H1 (cell line): ENCODE data around the gene ABHD16A. TPM values are rescaled to one million over a fixed set of nuclear protein-coding genes. Genes with fewer than 3 reads are reported as not detected.

Source experiments
- PHF8 ChIP-seq: fragments of 200-600 bp; sonication (generic); conservative IDR thresholded peaks from 2 replicates; pipeline ENCODE4 v1.7.1; 2012; ENCODE audit warnings: low read depth, mild to moderate bottlenecking, inconsistent platforms, low read length, moderate library complexity
- RFX5 ChIP-seq: IDR thresholded peaks from 2 replicates; pipeline ENCODE4 v1.6.1; 2011; ENCODE audit warnings: low read depth, low read length, improper control_type of control experiment, borderline replicate concordance
- TCF12 ChIP-seq: IDR thresholded peaks from 2 replicates; pipeline ENCODE4 v1.6.1; 2011; ENCODE audit warnings: low read depth, mild to moderate bottlenecking, low read length
- polyA plus RNA-seq, 7 experiments: library from polyadenylated mRNA; depleted of rRNA in 3 of 7; stranded (reverse) in 5 of 7; unstranded in 2 of 7; fragments of >200 nt in 5 of 7; fragments of 200-250 nt in 2 of 7; gene quantifications; 1 replicate in 5 of 7; 2 replicates in 1 of 7; 4 replicates in 1 of 7; pipeline versions ENCODE4 v1.2.1 to v1.2.3, GENCODE V29; 2011 to 2013; ENCODE audit warnings: missing spikeins in 2 of 7, mixed read lengths in 2 of 7
- total RNA-seq: library from RNA; stranded (reverse); fragmentation: NEBNext Ultra II Directional; extraction: Animal tissue kit (Norgen Biotek cat#: 25700); gene quantifications from 2 replicates; pipeline ENCODE4 v1.2.1, GENCODE V29; 2021
- TF ChIP-seq, protein P1 (sequence below): fragments of 300-600 bp; sonication (generic); IDR thresholded peaks from 2 replicates; pipeline ENCODE4 v1.7.1; 2012; ENCODE audit warnings: low read length, moderate library complexity, mild to moderate bottlenecking, inconsistent platforms; ENCODE audit not compliant: insufficient replicate concordance

The ABHD16A gene
- total and polyA plus RNA-seq, 2 of the 8 experiments (the other 6 are each of a cell fraction or from before 2014, with no cell fraction given): 32.9 to 40.2 TPM

DNA sequence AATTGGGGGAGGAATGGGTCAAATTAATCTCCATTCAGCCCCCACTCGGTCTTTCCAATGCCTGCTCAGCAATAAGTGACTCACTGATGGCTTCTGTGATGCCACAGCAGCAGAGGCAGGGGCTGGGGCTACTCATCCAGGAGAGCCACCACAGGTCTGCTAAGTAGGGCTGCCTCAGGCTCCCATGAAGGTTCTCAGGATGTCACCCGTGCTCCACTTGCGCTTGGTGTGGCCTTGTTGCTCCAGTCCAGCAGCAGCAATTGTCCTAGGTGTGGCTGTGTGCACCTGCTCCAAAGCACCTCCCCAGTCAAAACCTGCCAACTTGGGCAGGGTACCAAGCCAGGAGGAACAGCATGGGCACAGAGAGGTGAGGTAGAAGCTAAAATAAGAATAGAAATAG lies 19.0 kb upstream of the ABHD16A start (continued):
- TF ChIP-seq, protein P1, sequence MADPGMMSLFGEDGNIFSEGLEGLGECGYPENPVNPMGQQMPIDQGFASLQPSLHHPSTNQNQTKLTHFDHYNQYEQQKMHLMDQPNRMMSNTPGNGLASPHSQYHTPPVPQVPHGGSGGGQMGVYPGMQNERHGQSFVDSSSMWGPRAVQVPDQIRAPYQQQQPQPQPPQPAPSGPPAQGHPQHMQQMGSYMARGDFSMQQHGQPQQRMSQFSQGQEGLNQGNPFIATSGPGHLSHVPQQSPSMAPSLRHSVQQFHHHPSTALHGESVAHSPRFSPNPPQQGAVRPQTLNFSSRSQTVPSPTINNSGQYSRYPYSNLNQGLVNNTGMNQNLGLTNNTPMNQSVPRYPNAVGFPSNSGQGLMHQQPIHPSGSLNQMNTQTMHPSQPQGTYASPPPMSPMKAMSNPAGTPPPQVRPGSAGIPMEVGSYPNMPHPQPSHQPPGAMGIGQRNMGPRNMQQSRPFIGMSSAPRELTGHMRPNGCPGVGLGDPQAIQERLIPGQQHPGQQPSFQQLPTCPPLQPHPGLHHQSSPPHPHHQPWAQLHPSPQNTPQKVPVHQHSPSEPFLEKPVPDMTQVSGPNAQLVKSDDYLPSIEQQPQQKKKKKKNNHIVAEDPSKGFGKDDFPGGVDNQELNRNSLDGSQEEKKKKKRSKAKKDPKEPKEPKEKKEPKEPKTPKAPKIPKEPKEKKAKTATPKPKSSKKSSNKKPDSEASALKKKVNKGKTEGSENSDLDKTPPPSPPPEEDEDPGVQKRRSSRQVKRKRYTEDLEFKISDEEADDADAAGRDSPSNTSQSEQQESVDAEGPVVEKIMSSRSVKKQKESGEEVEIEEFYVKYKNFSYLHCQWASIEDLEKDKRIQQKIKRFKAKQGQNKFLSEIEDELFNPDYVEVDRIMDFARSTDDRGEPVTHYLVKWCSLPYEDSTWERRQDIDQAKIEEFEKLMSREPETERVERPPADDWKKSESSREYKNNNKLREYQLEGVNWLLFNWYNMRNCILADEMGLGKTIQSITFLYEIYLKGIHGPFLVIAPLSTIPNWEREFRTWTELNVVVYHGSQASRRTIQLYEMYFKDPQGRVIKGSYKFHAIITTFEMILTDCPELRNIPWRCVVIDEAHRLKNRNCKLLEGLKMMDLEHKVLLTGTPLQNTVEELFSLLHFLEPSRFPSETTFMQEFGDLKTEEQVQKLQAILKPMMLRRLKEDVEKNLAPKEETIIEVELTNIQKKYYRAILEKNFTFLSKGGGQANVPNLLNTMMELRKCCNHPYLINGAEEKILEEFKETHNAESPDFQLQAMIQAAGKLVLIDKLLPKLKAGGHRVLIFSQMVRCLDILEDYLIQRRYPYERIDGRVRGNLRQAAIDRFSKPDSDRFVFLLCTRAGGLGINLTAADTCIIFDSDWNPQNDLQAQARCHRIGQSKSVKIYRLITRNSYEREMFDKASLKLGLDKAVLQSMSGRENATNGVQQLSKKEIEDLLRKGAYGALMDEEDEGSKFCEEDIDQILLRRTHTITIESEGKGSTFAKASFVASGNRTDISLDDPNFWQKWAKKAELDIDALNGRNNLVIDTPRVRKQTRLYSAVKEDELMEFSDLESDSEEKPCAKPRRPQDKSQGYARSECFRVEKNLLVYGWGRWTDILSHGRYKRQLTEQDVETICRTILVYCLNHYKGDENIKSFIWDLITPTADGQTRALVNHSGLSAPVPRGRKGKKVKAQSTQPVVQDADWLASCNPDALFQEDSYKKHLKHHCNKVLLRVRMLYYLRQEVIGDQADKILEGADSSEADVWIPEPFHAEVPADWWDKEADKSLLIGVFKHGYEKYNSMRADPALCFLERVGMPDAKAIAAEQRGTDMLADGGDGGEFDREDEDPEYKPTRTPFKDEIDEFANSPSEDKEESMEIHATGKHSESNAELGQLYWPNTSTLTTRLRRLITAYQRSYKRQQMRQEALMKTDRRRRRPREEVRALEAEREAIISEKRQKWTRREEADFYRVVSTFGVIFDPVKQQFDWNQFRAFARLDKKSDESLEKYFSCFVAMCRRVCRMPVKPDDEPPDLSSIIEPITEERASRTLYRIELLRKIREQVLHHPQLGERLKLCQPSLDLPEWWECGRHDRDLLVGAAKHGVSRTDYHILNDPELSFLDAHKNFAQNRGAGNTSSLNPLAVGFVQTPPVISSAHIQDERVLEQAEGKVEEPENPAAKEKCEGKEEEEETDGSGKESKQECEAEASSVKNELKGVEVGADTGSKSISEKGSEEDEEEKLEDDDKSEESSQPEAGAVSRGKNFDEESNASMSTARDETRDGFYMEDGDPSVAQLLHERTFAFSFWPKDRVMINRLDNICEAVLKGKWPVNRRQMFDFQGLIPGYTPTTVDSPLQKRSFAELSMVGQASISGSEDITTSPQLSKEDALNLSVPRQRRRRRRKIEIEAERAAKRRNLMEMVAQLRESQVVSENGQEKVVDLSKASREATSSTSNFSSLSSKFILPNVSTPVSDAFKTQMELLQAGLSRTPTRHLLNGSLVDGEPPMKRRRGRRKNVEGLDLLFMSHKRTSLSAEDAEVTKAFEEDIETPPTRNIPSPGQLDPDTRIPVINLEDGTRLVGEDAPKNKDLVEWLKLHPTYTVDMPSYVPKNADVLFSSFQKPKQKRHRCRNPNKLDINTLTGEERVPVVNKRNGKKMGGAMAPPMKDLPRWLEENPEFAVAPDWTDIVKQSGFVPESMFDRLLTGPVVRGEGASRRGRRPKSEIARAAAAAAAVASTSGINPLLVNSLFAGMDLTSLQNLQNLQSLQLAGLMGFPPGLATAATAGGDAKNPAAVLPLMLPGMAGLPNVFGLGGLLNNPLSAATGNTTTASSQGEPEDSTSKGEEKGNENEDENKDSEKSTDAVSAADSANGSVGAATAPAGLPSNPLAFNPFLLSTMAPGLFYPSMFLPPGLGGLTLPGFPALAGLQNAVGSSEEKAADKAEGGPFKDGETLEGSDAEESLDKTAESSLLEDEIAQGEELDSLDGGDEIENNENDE: no peak
- TF ChIP-seq TCF12 (no peak), RFX5 (no peak), PHF8 (no peak)
- TF ChIP-seq, all 59 proteins: peak for 0
